Measurements from ENCODE around the gene CDK19.

Gene CDK19

DNA sequence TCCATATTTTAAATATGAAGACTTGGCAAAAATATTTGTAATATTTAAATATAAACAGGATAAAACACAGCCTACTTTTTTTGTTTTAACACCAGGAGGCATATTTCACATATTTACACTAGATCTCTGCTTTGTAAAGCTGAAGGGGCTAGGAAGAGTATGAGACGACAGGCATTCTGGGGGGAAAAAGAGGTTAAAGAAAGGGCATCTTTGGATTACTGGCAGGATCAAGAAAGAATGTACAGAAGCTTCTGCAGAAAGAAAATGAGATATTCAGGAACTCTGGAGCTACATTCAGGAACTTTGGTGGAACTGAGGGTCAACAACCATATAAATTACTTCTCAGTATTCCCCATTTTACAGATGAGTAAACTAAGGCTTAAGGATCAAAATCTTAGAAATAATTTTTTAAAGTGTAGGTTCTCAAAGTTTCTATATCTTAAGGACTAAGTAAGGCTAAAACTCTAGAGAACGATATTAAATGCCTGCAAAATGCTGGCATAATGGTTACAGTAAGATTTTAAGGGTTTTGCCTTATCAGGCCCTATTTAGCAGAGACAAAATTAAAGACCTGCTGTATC lies 156.5 kb downstream of the CDK19 start:
- DNase-seq (ENCODE audit: low spot score) = no peak

DNA sequence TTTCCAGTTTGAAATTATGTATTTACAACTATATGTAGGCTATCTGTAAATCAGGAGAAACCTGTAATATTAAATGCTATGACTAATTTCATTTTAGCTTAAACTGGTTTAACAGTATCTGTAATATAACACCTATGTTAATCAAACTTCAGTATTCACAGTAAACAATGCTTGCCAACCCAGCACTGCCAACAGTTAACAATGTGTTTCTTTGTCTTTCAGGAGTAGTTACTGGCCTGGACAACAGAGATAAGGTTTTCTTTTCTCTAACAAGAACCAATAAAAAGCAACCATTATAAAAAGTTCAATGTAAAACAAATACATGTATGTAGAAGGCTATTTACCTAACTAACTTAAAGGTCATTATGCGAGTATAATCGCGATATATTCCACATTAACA lies 158.8 kb downstream of the CDK19 start:
- DNase-seq (ENCODE audit: low spot score) = peak; percentile 41

DNA sequence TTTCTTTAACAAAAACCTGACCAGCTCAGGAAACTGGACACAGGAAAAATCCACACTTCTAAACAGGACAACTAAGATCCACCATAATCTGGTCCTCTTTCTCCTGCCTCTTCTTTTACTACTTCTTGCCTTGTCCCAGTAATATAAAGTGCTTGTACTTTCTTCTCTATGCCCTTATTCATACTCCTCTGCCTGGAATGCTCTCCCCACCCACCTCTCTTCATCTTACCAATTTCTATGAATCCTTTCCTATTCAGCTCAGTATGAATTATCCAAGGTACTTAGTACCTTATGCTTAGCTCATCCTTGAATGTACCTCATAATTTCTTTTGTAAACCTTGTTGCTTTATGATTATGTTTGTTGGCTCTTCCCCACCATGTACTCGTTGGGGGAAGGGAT lies 159.4 kb downstream of the CDK19 start:
- no peak for DNase-seq (ENCODE audit: low spot score)

DNA sequence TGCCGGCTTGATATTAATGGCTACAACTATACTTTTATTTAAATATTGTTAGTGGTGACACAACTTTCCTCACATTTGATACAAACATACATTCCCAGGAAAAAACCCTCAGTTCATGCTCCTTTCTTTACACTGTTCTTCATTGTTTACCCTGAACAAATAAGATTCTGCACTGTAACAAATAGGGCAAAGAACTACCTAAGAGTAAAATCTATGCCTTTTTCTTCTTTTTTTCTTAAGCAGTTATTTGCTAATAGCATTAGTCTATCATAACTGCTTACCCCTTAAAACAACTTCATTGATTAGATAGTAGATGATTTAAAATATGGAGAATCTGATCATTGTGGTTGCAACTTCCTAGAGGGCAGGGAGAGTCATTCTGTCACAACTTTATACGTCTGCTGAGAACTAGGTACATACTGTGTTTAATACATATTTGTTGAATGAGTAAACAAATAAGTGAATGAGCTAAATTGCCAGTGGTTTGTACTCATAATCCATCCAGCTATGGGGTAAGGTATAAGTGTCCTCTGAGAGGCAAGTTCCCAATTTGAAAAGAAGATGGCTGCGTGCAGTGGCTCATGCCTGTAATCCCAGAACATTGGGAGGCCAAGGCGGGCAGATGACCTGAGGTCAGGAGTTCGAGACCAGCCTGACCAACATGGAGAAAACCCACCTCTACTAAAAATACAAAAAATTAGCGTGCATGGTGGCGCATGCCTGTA lies 161.0 kb downstream of the CDK19 start:
- DNase-seq (ENCODE audit: low spot score) = no peak

DNA sequence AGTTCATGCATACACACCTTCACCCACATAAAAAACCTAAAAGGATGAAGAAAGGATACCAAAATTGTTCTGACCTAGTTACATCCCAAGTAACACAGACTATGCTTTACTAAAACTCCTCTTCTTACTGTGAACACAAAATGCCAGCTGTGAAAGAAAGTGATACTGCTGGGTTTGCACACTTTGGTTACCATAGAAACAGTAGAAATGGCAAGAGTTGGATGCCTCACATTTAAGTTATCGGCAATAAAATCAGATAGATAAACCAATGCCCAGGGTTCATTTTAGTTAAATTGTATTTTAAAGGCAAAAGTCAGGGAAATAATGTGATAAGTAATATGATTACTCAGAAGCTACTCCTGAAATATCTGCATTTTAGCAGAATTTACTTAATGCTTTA lies 161.9 kb downstream of the CDK19 start:
- DNase-seq (ENCODE audit: low spot score) = no peak

DNA sequence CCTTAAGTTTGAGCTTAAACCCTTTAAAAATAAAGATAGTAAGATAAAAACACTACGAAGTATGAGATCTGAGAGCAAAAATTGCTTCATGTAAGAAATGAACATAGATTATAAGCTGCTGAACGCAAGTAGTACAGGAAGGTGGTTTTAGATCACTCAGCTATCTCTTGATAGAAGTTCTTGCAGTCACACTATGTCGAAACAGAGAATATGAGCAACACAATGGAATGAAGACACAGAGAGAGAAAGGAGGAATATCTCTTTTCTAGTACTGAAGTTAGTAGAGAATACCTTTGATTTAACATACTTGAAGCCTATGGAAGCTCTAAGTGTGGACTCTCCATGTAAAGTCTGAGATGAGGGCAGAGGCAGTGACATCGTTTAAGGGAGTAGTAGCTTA lies 162.7 kb downstream of the CDK19 start:
- DNase-seq (ENCODE audit: low spot score) = no peak

DNA sequence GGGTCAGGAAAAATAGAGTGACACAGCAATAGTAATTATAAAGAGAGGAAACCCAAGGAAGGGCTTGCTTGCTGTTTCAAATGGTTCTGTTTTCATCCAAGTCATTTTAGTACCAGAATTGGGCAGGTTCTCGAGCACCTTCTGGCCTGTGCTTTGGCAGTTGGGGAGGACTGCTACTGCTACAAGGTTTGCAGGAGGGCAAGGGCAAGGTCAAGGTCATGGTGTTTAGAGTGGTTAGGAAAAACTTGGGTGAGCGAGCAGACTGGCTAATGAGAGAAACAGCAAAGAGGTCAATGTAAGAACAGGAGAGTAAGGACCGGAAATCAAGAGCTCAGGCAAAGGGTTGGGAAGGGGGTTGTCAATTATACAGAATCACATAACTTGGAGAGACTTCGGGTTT lies 164.5 kb downstream of the CDK19 start:
- DNase-seq (ENCODE audit: low spot score) = no peak

DNA sequence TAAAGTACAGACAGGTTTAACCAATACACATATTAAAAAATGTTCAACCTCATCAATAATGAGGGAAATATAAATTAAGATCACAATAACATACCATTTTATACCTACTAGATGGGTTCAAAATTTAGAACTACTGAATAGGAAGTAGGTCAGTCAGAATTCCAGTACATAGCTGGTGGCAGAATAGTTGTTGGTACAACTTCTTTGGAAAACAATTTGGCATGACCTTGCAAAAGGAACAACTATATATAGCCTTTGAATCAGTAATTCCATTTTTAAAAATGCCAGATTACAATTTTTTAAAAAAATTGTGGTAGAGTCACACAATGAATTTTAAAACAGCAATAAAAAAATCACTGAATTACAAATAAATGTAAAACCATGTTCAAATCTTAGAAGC lies 165.6 kb downstream of the CDK19 start:
- DNase-seq (ENCODE audit: low spot score) = no peak

DNA sequence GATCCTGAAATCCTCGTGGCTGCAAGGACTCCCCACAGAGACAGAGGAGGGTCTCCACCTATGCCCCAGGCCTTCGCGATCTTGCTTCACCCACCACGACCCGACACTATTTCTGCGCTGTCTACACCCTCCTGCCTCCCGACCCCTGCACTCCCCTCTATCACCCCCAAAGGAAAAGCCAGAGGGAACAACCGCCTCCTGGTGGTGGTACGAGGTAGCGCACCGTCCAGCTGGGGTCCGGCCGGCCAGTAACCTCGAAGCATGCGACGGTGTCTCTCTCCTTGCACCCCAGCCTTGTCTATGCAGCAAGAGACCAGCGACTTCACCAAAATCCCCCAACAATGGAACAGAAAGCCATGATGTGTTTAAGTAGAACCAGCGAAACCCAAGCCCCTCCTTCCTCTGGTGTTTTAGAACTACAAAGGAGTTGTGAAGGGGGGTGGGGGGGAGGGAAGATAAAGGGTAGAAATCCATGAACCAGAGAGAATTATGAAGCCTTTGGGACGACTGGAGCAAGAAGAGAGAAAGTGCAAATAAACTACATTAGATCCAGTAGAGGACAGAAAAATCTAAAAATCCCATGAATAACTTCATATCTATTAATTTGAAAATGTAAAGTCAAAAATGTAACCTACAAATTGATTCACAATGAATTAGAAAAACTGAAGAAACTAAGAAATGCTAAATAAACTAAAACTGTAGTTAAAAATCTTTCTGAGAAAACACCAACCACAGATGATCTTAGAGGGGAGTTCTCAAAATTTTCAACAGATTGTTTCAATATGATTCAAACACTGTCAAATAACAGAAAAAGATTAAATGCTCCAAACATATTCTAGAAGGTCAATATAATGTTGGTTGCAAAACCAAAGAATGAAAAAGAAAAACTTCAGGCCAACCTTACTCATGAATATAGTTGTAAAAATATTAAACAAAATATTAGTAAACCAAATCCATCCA lies 168.0 kb downstream of the CDK19 start:
- DNase-seq (ENCODE audit: low spot score) = no peak

DNA sequence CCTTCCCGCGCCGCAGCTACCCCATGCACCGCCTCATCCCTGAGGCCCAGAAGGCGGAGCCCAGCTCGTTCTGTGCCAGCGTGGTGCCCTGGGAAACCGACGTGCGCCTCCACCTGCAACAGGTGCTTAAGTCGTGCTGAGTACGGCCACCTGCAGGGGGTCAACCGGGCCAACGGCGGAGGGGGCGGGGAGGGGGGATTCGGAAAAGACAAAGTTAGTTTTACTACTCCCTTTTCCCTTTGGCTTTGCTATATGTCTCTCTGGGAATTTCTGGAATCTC lies 168.9 kb downstream of the CDK19 start:
- no peak for DNase-seq (ENCODE audit: low spot score)

DNA sequence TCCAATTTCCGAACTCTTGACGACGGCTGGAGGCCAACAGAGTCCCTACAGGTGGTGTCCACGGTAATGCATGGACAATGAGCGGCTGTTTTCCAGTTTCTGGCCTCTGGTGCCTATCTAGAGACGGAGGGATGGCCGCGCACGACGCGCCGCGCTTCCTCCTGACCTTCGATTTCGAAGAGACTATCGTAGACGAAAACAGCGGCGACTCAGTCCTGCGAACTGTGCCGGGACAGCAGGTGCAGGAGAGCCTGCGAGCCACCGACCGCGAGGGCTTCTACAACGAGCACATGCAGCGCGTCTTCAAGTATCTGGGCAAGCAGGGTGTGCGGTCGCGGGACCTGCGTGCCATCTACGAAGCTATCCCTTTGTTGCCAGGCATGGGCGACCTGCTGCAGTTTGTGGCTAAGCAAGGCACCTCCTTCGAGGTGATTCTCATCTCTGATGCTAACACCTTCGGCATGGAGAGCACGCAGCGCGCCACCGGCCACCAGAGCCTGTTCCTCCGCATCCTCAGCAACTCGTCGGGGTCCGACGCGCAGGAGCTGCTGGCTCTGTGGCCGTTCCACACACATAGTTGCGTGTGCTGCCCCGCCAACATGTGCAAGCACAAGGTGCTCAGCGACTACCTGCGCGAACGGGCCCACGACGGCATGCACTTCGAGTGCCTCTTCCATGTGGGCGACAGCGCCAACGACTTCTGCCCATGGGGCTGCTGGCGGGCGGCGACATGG lies 169.4 kb downstream of the CDK19 start:
- DNase-seq (ENCODE audit: low spot score) = no peak

DNA sequence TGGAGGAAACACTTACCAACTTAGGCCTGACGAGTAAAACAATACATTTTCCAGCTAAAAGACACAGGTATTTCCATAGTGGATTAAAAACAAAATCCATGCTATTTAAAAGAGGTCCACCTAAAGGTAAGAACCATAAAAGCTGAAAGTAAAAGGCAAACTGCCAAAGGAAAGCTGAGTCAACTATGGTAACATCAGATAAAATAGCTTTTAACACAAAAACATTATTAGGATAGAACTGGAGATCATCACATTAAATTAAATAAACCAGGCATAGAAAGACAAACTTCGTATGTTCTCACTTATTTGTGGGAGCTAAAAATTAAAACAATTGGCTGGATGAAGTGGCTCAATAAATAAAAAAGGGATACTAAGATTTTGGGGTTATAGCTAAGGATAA lies 172.1 kb downstream of the CDK19 start:
- no peak for DNase-seq (ENCODE audit: low spot score)

DNA sequence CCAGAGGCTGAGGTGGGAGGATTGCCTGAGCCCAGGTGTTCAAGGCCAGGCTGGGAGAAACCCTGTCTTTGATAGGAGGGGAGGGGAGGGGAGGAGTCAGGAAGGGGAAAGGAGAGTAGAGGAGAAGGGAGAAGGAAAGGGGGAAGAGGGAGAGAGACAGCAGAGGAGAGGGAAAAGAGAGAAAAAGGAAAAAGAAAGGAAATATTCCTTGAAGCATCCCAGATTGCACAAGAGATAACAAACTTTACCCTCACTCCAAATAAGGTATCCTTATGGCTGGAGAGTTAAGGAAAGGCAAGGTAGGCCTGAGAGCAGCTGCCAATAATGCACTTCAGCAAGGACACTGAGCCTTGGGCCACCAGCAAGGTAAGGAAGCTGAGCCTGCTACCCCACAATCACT lies 172.6 kb downstream of the CDK19 start:
- no peak for DNase-seq (ENCODE audit: low spot score)

DNA sequence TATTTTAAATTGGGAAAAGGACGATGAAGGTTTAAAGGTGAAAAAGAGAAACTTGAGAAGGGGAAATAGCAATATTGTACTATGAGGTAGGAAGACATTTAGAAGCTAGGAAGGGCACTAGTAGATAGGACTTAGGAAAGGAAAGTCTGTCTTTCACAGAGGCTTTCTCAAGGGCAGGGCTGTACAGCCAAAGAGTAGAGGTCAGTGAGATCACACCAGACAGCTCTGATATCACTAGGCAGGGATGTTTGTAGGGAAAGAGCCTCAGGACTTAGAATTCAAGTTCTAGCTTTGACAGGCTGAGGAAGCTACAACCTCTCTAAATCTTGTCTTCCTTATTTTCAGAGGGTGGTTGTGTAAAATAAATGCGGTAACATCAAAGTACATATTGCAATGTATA lies 178.5 kb downstream of the CDK19 start:
- DNase-seq (ENCODE audit: low spot score) = no peak

DNA sequence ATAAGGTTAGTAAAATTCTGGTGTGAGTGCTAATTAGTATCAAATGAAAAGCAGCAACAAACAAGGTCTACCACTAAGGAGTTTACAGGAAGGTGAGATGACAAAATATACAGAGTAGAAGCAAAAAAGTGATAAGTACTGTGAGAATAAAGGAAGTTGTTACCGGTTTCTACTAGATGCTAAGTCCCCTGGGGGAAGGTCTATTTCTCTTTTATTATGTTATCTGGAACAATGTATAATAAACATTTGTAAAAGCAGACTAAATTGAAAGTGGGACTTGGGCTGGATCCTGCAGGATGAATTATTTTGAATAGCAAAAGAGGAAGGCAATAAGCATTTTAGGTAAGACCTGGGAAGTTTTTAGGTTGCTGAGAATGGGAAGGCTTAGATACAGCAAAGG lies 180.2 kb downstream of the CDK19 start:
- no peak for DNase-seq (ENCODE audit: low spot score)

DNA sequence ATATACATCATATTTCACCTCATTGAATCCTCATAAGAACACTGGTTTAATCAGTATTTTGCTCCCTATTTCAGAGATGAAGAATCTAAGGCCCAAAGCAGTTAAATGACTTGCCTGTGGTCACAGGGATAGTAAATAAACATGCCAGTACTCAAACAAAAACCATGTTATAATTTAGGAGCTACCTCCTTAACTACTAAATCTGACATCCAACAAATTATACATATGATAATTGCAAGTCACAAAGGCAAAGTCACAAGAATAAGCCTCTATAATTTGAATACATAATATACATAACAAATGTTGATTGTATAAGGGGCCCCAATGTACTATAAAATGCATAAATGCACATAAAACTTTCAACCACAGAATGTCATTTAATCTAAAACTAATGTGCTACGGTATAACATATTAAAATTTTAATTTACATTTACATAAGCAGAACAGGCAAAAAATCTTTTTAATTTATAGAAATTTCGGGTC lies 181.5 kb downstream of the CDK19 start:
- DNase-seq (ENCODE audit: low spot score) = no peak

DNA sequence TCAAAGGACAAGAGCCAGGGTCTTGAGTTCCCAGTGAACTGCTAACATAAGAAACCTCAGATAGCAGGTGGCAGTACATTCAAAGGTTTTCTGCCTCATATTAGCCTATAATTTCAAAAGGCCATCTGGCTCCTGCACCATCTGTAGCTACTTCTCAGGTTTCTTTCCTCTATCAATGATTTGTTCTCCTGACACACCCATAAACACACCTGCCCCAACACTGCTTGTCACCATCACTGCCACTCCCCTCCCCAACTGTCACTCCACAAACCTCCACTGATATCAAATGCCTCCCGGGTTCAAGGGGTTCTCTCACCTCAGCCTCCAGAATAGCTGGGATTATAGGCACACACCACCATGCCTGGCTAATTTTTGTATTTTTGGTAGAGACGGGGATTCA lies 186.1 kb downstream of the CDK19 start:
- DNase-seq (ENCODE audit: low spot score) = no peak

DNA sequence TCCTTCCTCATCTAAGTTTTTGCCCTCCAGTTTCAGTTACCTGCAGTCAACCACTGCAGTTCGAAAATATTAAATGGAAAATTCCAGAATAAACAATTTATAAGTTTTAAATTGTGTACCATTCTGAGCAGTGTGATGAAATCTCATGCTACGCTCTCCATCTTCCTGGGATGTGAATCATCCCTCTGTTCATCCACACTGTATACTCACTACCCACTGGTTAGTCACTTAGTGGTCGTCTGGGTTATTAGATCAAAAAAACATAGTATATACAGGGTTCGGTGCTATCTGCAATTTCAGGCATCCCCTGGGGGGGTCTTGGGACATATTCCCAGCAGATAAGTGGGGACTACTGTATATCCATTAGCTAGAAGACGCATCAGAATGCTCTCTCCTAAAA lies 186.9 kb downstream of the CDK19 start:
- no peak for DNase-seq (ENCODE audit: low spot score)

DNA sequence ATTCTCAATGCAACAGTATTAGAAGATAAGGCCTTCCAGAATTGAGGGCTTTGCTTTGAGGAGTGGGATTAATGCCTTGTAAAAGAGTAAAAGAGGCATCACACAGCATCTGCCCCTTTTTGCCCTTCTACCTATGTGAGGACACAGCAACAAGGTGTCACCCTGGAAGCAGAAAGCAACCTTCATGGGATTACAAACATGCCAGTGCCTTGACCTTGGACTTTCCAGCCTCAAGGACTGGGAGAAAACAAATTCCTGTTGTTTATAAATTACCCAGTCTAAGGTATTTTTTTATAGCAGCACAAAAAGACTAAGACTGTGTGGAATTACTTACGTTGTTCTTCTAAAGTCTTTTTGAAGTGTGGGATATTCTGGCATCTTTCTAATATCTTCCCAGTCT lies 188.8 kb downstream of the CDK19 start:
- no peak for DNase-seq (ENCODE audit: low spot score)

DNA sequence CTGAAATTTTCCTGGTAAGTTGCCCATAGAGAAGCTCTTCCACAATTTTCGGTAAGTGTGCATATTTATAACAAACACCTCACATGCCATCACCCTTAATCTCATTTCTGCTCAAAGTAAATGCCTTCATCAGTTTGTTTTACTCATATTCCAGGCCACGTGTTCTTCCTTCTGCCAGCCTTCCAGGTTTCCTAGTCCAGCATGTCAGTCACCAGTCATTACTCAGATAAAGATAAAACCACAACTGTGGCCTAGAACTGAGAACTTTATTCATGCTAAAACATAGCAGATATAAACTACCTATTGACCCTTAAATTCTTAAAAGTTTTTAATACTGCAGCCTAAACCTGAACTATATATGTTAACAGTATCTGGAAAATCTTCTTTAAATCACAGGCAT lies 189.4 kb downstream of the CDK19 start:
- no peak for DNase-seq (ENCODE audit: low spot score)

DNA sequence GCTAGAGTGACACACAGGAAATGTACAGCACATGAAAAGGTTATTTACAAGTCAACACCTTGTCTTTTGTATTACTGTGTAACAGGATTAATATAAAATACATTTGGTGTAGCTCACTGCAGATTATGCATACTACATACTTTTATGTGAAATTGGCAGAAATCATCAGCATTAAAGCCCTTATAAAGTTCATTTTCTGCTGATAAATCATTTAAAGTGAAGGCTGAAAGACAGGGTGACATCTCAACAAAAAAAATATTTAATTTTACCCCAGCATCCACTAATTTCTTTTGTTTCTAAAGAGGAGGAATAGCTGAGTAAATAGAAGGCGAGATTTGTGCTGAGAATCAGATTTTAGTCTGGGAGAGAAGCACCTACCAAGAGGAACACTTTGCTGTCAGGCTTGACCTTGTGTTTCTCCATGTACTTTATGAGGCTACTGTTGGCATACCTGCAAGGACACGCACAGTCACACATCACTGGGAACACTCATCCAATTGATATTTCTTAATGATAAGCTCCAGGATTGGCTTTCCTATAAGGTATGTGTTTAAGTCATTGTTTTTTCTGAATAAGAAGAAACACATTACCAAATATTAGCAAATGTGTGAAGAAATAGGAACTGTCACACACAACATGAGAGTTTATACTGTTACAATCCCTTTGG lies 192.2 kb downstream of the CDK19 start:
- DNase-seq (ENCODE audit: low spot score) = no peak

DNA sequence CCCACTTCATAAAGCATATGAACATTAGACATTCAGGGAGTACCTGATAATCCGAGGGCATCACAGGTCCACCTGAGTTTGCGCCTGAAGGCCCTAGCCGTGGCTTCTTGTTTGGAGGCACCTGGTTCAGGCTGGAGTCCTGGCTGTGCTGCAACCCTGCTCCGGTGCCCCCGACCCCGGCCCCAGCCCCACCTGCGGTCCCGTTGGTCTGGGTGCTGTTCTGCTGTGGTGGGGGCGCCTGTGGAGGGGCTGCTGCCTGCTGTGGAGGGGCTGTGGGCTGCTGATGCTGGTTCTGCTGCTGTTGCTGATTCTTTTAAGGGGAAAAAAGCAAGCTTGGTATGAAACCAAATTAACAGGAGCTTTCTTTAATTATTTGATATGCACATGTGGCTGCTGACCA lies 194.2 kb downstream of the CDK19 start:
- no peak for DNase-seq (ENCODE audit: low spot score)

Measured in LoVo (cell line).